A673 (cell line): ENCODE results near the gene VOPP1. TPM values are rescaled to one million over a fixed set of nuclear protein-coding genes. Genes with fewer than 3 reads are reported as not detected.

Experiments used
- BruUV-seq: library from RNA; stranded (reverse); fragments of 400-500 nt; replicated peaks from 2 replicates; lab custom pipeline; 2021; lab: Mats Ljungman, UMichigan
- CTCF ChIA-PET: fragments of 300-600 bp; sonication (Branson Sonifier 250); formaldehyde crosslinking; loops from one replicate; lab custom pipeline; 2022; ENCODE audit warnings: antibody characterized with exemption; lab: Charles Lee
- POLR2A ChIA-PET: fragments of 300-600 bp; sonication (Branson Sonifier 250); formaldehyde crosslinking; loops from one replicate; lab custom pipeline; 2022; ENCODE audit warnings: antibody characterized with exemption; ENCODE audit not compliant: low non-redundant PET; lab: Charles Lee
- DNase-seq: peaks from one replicate; pipeline ENCODE4 v3.0.0-alpha.2; 2015; ENCODE audit warnings: low spot score
- H3K27ac ChIP-seq: fragments of 200-600 bp; sonication (generic); 2 replicates; pipeline ENCODE4 v1.5.1; 2016; ENCODE audit warnings: mixed run types, low read depth, mild to moderate bottlenecking, mixed read lengths, antibody characterized with exemption, low read length; ENCODE audit not compliant: poor library complexity, severe bottlenecking
- H3K27me3 ChIP-seq: fragments of 200-600 bp; sonication (generic); replicated peaks from 2 replicates; pipeline ENCODE4 v1.6.1; 2017; ENCODE audit warnings: mixed run types, low read depth, mild to moderate bottlenecking, mixed read lengths, antibody characterized with exemption, low read length; ENCODE audit not compliant: insufficient read depth, poor library complexity
- H3K36me3 ChIP-seq: fragments of 200-600 bp; sonication (generic); 2 replicates; pipeline ENCODE4 v1.6.1; 2016; ENCODE audit warnings: mixed run types, mild to moderate bottlenecking, mixed read lengths, antibody characterized with exemption, low read length; ENCODE audit not compliant: insufficient read depth, poor library complexity, severe bottlenecking
- H3K4me1 ChIP-seq: fragments of 200-600 bp; sonication (generic); 2 replicates; pipeline ENCODE4 v1.6.1; 2017; ENCODE audit warnings: mixed run types, mild to moderate bottlenecking, mixed read lengths, antibody characterized with exemption, low read length; ENCODE audit not compliant: insufficient read depth, poor library complexity, severe bottlenecking
- H3K4me3 ChIP-seq: fragments of 200-600 bp; sonication (generic); 2 replicates; pipeline ENCODE4 v1.5.1; 2016; ENCODE audit warnings: low read depth, mixed run types, mild to moderate bottlenecking, mixed read lengths, low read length; ENCODE audit not compliant: poor library complexity, severe bottlenecking
- H3K9me3 ChIP-seq: fragments of 200-600 bp; sonication (generic); 2 replicates; pipeline ENCODE4 v1.6.1; 2016; ENCODE audit warnings: mixed run types, low read depth, mild to moderate bottlenecking, mixed read lengths, antibody characterized with exemption, low read length; ENCODE audit not compliant: poor library complexity, severe bottlenecking
- EZH2 ChIP-seq: fragments of 200-600 bp; sonication (generic); IDR thresholded peaks from 2 replicates; pipeline ENCODE4 v1.6.1; 2017; ENCODE audit warnings: borderline replicate concordance, low read depth, mild to moderate bottlenecking, mixed read lengths, antibody characterized with exemption, low read length; ENCODE audit not compliant: poor library complexity, severe bottlenecking
- intact Hi-C: fragments of 100-400 bp; cut with micrococcal nuclease; formaldehyde crosslinking; loops from one replicate; pipeline ENCODE4 v1.10.0; 2022; ENCODE audit not compliant: unreplicated experiment
- total RNA-seq: library from RNA; stranded (reverse); gene quantifications from 2 replicates; pipeline ENCODE4 v1.2.3, GENCODE V29; 2021
- TF ChIP-seq, protein P1 (sequence below): fragments of 300-800, 200-600 bp; sonication (generic); conservative IDR thresholded peaks from 2 replicates; pipeline ENCODE4 v1.5.1; 2017; ENCODE audit warnings: low read depth, mild to moderate bottlenecking, antibody characterized with exemption, low read length, moderate library complexity, mixed read lengths

Gene VOPP1
- total RNA-seq, 1 experiment from 2014 or later = 49.6 TPM

DNA sequence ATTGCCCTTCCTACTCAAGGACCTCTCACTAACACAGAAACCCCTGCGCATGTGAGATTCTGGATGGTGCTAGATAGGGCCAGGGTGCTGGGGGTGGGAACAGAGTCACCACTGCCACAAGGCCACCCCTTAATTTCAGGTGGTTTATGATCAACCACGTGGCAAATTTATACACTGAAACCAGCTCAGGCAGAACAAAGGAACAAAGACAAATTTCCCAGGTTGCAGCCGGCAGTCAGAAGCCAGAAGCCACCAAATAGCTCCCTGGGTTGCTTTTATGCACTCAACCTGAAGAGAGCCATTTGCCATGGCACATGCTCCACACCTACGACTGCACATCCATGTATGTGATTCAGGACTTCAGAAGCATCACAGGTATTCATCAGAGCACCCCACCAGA is 2.5 kb downstream of the VOPP1 start:
- no peaks in the 10 kb centered on the region for H3K9me3 ChIP-seq
- no peak for DNase-seq
- H3K27me3 ChIP-seq = no peaks in the 10 kb centered on the region
- intact Hi-C loops = no loop called here
- POLR2A ChIA-PET = no interaction called here
- CTCF ChIA-PET = no interaction called here
- no peak overlapping the region for H3K27ac ChIP-seq
- no peaks in the 10 kb centered on the region for H3K36me3 ChIP-seq
- peaks cover 19% of the 10 kb centered on the region for H3K4me1 ChIP-seq
- BruUV-seq = no TSS peak
- no peak overlapping the region for H3K4me3 ChIP-seq
- TF ChIP-seq, protein P1, sequence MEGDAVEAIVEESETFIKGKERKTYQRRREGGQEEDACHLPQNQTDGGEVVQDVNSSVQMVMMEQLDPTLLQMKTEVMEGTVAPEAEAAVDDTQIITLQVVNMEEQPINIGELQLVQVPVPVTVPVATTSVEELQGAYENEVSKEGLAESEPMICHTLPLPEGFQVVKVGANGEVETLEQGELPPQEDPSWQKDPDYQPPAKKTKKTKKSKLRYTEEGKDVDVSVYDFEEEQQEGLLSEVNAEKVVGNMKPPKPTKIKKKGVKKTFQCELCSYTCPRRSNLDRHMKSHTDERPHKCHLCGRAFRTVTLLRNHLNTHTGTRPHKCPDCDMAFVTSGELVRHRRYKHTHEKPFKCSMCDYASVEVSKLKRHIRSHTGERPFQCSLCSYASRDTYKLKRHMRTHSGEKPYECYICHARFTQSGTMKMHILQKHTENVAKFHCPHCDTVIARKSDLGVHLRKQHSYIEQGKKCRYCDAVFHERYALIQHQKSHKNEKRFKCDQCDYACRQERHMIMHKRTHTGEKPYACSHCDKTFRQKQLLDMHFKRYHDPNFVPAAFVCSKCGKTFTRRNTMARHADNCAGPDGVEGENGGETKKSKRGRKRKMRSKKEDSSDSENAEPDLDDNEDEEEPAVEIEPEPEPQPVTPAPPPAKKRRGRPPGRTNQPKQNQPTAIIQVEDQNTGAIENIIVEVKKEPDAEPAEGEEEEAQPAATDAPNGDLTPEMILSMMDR = no peak
- no peak for TF ChIP-seq EZH2

GRCh38 chr7:55569269-55569663 is 3.0 kb downstream of the VOPP1 start:
- H3K4me1 ChIP-seq = peaks cover 19% of the 10 kb centered on the region

DNA sequence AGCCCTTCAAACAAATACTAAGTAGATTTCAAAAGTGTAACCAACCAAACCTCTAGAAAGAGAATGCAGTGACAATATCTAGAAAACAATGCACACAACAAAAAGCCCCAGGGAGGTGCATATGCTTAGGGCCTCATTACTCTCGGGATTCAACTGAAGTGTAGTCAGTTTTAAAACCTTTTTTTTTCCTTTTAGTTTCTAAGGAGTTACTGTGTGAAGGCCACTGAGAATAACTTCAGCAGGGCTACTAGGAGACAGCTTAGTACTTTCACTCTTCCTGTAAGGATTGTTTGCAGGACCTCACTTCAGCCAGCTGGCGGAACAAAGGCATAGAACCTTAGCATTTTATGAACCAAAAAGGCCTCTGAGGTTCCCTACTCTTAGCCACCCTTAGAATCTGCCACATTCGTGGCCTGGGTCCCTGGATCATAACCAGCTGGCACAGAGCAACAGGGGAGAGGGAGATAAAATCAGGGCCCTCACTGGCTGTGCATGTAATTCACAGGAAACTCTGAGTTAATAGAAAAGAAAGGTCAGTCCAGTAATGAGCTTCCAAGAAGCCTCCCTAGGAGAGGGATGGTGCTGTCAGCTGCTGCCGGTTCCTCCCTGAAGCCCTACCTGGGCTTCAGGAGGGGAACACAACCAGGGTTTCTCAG is 3.6 kb downstream of the VOPP1 start:
- ChIA-PET POLR2A (no interaction called here), CTCF (no interaction called here)
- TF ChIP-seq, protein P1 = no peak
- no peak for TF ChIP-seq EZH2
- no peak overlapping the region for H3K4me3 ChIP-seq
- H3K9me3 ChIP-seq = no peaks in the 10 kb centered on the region
- no peak for DNase-seq
- no TSS peak for BruUV-seq
- no peaks in the 10 kb centered on the region for H3K27me3 ChIP-seq
- H3K4me1 ChIP-seq = peaks cover 19% of the 10 kb centered on the region
- no peaks in the 10 kb centered on the region for H3K36me3 ChIP-seq
- H3K27ac ChIP-seq = no peak overlapping the region
- intact Hi-C loops = no loop called here

More at GRCh38 chr7:55569269-55569663, 3.0 kb downstream of the VOPP1 start:
- ChIA-PET POLR2A (no interaction called here), CTCF (no interaction called here)
- TF ChIP-seq, protein P1 = no peak
- no peak for TF ChIP-seq EZH2
- Histone ChIP-seq H3K36me3 (no peaks in the 10 kb centered on the region), H3K4me3 (no peak overlapping the region), H3K27ac (no peak overlapping the region), H3K9me3 (no peaks in the 10 kb centered on the region), H3K27me3 (no peaks in the 10 kb centered on the region)
- no peak for DNase-seq
- BruUV-seq = no TSS peak
- intact Hi-C loops = no loop called here
